Measurements from ENCODE around the gene CHN1.

CHN1 gene

GRCh38 chr2:174787487-174788205 lies 217.5 kb downstream of the CHN1 start:
- H3K27ac Mint-ChIP-seq = peak overlapping the region; percentile 31
- DNase-seq = no peak

GRCh38 chr2:174786066-174786725 lies 219.0 kb downstream of the CHN1 start:
- H3K36me3 Mint-ChIP-seq (ENCODE audit: low read depth) = no peaks in the 10 kb centered on the region
- H3K9me3 Mint-ChIP-seq = peaks cover 6% of the 10 kb centered on the region
- peaks cover 9% of the 10 kb centered on the region for H3K27me3 Mint-ChIP-seq (ENCODE audit: low read depth, poor library complexity)
- peaks cover 32% of the 10 kb centered on the region for H3K4me1 Mint-ChIP-seq
- no peak for DNase-seq
- no peak for TF ChIP-seq CTCF (IDR thresholded peaks at IDR 0.05)
- no peak overlapping the region for H3K27ac Mint-ChIP-seq
- no peak overlapping the region for H3K4me3 Mint-ChIP-seq

More at GRCh38 chr2:174787487-174788205, 217.5 kb downstream of the CHN1 start:
- Mint-ChIP-seq H3K9me3 (peaks cover 6% of the 10 kb centered on the region), H3K4me3 (no peak overlapping the region), H3K4me1 (peaks cover 40% of the 10 kb centered on the region), H3K27me3 (ENCODE audit: low read depth, poor library complexity) (no peaks in the 10 kb centered on the region), H3K36me3 (ENCODE audit: low read depth) (no peaks in the 10 kb centered on the region)
- no peak for TF ChIP-seq CTCF (IDR thresholded peaks at IDR 0.05)

- no peak for TF ChIP-seq CTCF (IDR thresholded peaks at IDR 0.05)
- H3K36me3 Mint-ChIP-seq (ENCODE audit: low read depth) = no peaks in the 10 kb centered on the region
- no peak overlapping the region for H3K4me3 Mint-ChIP-seq
- DNase-seq = no peak
- peaks cover 6% of the 10 kb centered on the region for H3K9me3 Mint-ChIP-seq
- H3K4me1 Mint-ChIP-seq = peaks cover 25% of the 10 kb centered on the region
- no peak overlapping the region for H3K27ac Mint-ChIP-seq
- H3K27me3 Mint-ChIP-seq (ENCODE audit: low read depth, poor library complexity) = peaks cover 9% of the 10 kb centered on the region
These were observed 219.7 kb downstream of the CHN1 start for GRCh38 chr2:174785481-174785880.

- no peak overlapping the region for H3K4me3 Mint-ChIP-seq
- peaks cover 25% of the 10 kb centered on the region for H3K4me1 Mint-ChIP-seq
- peaks cover 9% of the 10 kb centered on the region for H3K27me3 Mint-ChIP-seq (ENCODE audit: low read depth, poor library complexity)
- peaks cover 1% of the 10 kb centered on the region for H3K9me3 Mint-ChIP-seq
- H3K36me3 Mint-ChIP-seq (ENCODE audit: low read depth) = no peaks in the 10 kb centered on the region
- DNase-seq = no peak
- no peak overlapping the region for H3K27ac Mint-ChIP-seq
- TF ChIP-seq CTCF (IDR thresholded peaks at IDR 0.05) = no peak
These were observed 220.3 kb downstream of the CHN1 start for GRCh38 chr2:174784909-174785308.

- H3K36me3 Mint-ChIP-seq (ENCODE audit: low read depth) = no peaks in the 10 kb centered on the region
- H3K4me3 Mint-ChIP-seq = no peak overlapping the region
- H3K4me1 Mint-ChIP-seq = peaks cover 28% of the 10 kb centered on the region
- no peak for TF ChIP-seq CTCF (IDR thresholded peaks at IDR 0.05)
- peaks cover 9% of the 10 kb centered on the region for H3K27me3 Mint-ChIP-seq (ENCODE audit: low read depth, poor library complexity)
- no peak for DNase-seq
- no peak overlapping the region for H3K27ac Mint-ChIP-seq
- no peaks in the 10 kb centered on the region for H3K9me3 Mint-ChIP-seq
These were observed 220.9 kb downstream of the CHN1 start for GRCh38 chr2:174784316-174784715.
